ENCODE measurements around the gene KRT9.
"Not testable (repeated sequence)": the region's sequence is repeated elsewhere in the genome, so short reads cannot be mapped to it uniquely, and the experiment has no call there.

The KRT9 gene

GRCh38 chr17:41578971-41579370, 7.1 kb upstream of the KRT9 start:
- no peak overlapping the region for H3K27ac ChIP-seq
- no peak for DNase-seq (ENCODE audit: low spot score)
- no peak for TF ChIP-seq CTCF (IDR thresholded peaks at IDR 0.05)
- H3K4me3 ChIP-seq = no peak overlapping the region

- TF ChIP-seq CTCF (IDR thresholded peaks at IDR 0.05) = no peak
- no peak for DNase-seq (ENCODE audit: low spot score)
Measured at GRCh38 chr17:41578538-41578937, 6.7 kb upstream of the KRT9 start.

GRCh38 chr17:41576740-41577139, 4.9 kb upstream of the KRT9 start:
- not testable (repeated sequence) for H3K4me3 ChIP-seq; H3K27ac ChIP-seq; DNase-seq (ENCODE audit: low spot score)

More at GRCh38 chr17:41578538-41578937, 6.7 kb upstream of the KRT9 start:
- H3K4me3 ChIP-seq = no peak overlapping the region
- H3K27ac ChIP-seq = no peak overlapping the region

GRCh38 chr17:41575336-41575735, 3.5 kb upstream of the KRT9 start:
- no peak overlapping the region for H3K4me3 ChIP-seq
- TF ChIP-seq CTCF (IDR thresholded peaks at IDR 0.05) = no peak
- no peak for DNase-seq (ENCODE audit: low spot score)
- no peak overlapping the region for H3K27ac ChIP-seq

GRCh38 chr17:41567317-41567716, 4.5 kb downstream of the KRT9 start:
- Histone ChIP-seq H3K27ac (no peak overlapping the region), H3K4me3 (no peak overlapping the region)
- no peak for TF ChIP-seq CTCF (IDR thresholded peaks at IDR 0.05)
- no peak for DNase-seq (ENCODE audit: low spot score)

- H3K27ac ChIP-seq = no peak overlapping the region
- TF ChIP-seq CTCF (IDR thresholded peaks at IDR 0.05) = no peak
- H3K4me3 ChIP-seq = no peak overlapping the region
- DNase-seq (ENCODE audit: low spot score) = no peak
Measured at GRCh38 chr17:41565338-41565737, 6.5 kb downstream of the KRT9 start.

- no peak overlapping the region for H3K27ac ChIP-seq
- H3K4me3 ChIP-seq = no peak overlapping the region
- DNase-seq (ENCODE audit: low spot score) = no peak
- no peak for TF ChIP-seq CTCF (IDR thresholded peaks at IDR 0.05)
Measured at GRCh38 chr17:41563607-41564170, 8.2 kb downstream of the KRT9 start.

- no peak overlapping the region for H3K27ac ChIP-seq
- no peak for TF ChIP-seq CTCF (IDR thresholded peaks at IDR 0.05)
- no peak overlapping the region for H3K4me3 ChIP-seq
- DNase-seq (ENCODE audit: low spot score) = no peak
Measured at GRCh38 chr17:41561554-41561953, 10.3 kb downstream of the KRT9 start.
